H9 (cell line): ENCODE data around the gene DENND6B. TPM values are rescaled to one million over a fixed set of nuclear protein-coding genes. Genes with fewer than 3 reads are reported as not detected.

Source experiments
- DNase-seq: peaks from one replicate; pipeline ENCODE4 v3.0.0-alpha.2; 2017
- H2AFZ ChIP-seq: one replicate; pipeline ENCODE4 v1.6.1; 2013; ENCODE audit warnings: mild to moderate bottlenecking, low read length, control low read depth, moderate library complexity
- H2AK5ac ChIP-seq: 2 replicates; pipeline ENCODE4 v1.6.1; 2013; ENCODE audit warnings: low read length, control low read depth, mixed read lengths; ENCODE audit not compliant: insufficient read length
- H2BK120ac ChIP-seq: one replicate; pipeline ENCODE4 v1.6.1; 2013; ENCODE audit warnings: low read depth, mild to moderate bottlenecking, low read length, control low read depth, inconsistent platforms; ENCODE audit not compliant: poor library complexity, severe bottlenecking
- H2BK12ac ChIP-seq: 2 replicates; pipeline ENCODE4 v1.6.1; 2013; ENCODE audit warnings: low read length, control low read depth, mixed read lengths, low read depth; ENCODE audit not compliant: insufficient read length
- H2BK15ac ChIP-seq: 2 replicates; pipeline ENCODE4 v1.6.1; 2013; ENCODE audit warnings: low read depth, low read length, control low read depth
- H2BK20ac ChIP-seq: one replicate; pipeline ENCODE4 v1.6.1; 2013; ENCODE audit warnings: low read depth, mild to moderate bottlenecking, low read length, control low read depth, inconsistent platforms; ENCODE audit not compliant: poor library complexity, severe bottlenecking
- H2BK5ac ChIP-seq: 2 replicates; pipeline ENCODE4 v1.6.1; 2013; ENCODE audit warnings: low read length, control low read depth, mixed read lengths; ENCODE audit not compliant: insufficient read length
- H3K14ac ChIP-seq: 2 replicates; pipeline ENCODE4 v1.6.1; 2013; ENCODE audit warnings: low read length, control low read depth; ENCODE audit not compliant: insufficient read depth
- H3K18ac ChIP-seq: 2 replicates; pipeline ENCODE4 v1.6.1; 2013; ENCODE audit warnings: low read depth, mild to moderate bottlenecking, mixed read lengths, low read length, control low read depth; ENCODE audit not compliant: insufficient read length
- H3K23ac ChIP-seq: 2 replicates; pipeline ENCODE4 v1.6.1; 2013; ENCODE audit warnings: low read length, control low read depth, mixed read lengths, low read depth; ENCODE audit not compliant: insufficient read length
- H3K23me2 ChIP-seq: 2 replicates; pipeline ENCODE4 v1.6.1; 2013; ENCODE audit warnings: low read depth, mild to moderate bottlenecking, mixed read lengths, low read length, control low read depth; ENCODE audit not compliant: insufficient read length, poor library complexity, severe bottlenecking
- H3K27ac ChIP-seq: 2 replicates; pipeline ENCODE4 v1.5.1; 2013; ENCODE audit warnings: low read length, control low read depth, mixed read lengths, low read depth; ENCODE audit not compliant: insufficient read length
- H3K27me3 ChIP-seq: 2 replicates; pipeline ENCODE4 v1.6.1; 2013; ENCODE audit warnings: low read length, control low read depth, inconsistent platforms; ENCODE audit not compliant: insufficient read depth
- H3K4ac ChIP-seq: 2 replicates; pipeline ENCODE4 v1.6.1; 2013; ENCODE audit warnings: low read depth, mild to moderate bottlenecking, control low read depth, inconsistent platforms, low read length, moderate library complexity
- H3K4me1 ChIP-seq: 2 replicates; pipeline ENCODE4 v1.6.1; 2013; ENCODE audit warnings: low read length, control low read depth, inconsistent platforms; ENCODE audit not compliant: insufficient read depth
- H3K4me2 ChIP-seq: 2 replicates; pipeline ENCODE4 v1.6.1; 2013; ENCODE audit warnings: low read length, control low read depth, mixed read lengths; ENCODE audit not compliant: insufficient read length, insufficient read depth
- H3K56ac ChIP-seq: 2 replicates; pipeline ENCODE4 v1.6.1; 2013; ENCODE audit warnings: low read depth, mild to moderate bottlenecking, mixed read lengths, low read length, control low read depth; ENCODE audit not compliant: insufficient read length
- H3K79me1 ChIP-seq: 2 replicates; pipeline ENCODE4 v1.6.1; 2013; ENCODE audit warnings: low read depth, mild to moderate bottlenecking, moderate library complexity, low read length, control low read depth, inconsistent platforms; ENCODE audit not compliant: insufficient read depth, poor library complexity, severe bottlenecking
- H3K79me2 ChIP-seq: 2 replicates; pipeline ENCODE4 v1.6.1; 2013; ENCODE audit warnings: low read length, control low read depth, inconsistent platforms; ENCODE audit not compliant: insufficient read depth
- H3K9ac ChIP-seq: 2 replicates; pipeline ENCODE4 v1.6.1; 2013; ENCODE audit warnings: low read length, control low read depth, mixed read lengths; ENCODE audit not compliant: insufficient read length; ENCODE audit errors: extremely low read depth
- H3K9me3 ChIP-seq: one replicate; pipeline ENCODE4 v1.6.1; 2013; ENCODE audit warnings: low read depth, low read length, inconsistent platforms; ENCODE audit not compliant: control insufficient read depth
- H3T11ph ChIP-seq: one replicate; pipeline ENCODE4 v1.6.1; 2013; ENCODE audit warnings: mild to moderate bottlenecking, low read length, control low read depth, inconsistent platforms
- H4K20me1 ChIP-seq: one replicate; pipeline ENCODE4 v1.6.1; 2013; ENCODE audit not compliant: control insufficient read depth, insufficient read length, insufficient read depth
- H4K5ac ChIP-seq: 2 replicates; pipeline ENCODE4 v1.6.1; 2013; ENCODE audit warnings: low read depth, mild to moderate bottlenecking, mixed read lengths, low read length, control low read depth; ENCODE audit not compliant: insufficient read length
- H4K8ac ChIP-seq: replicated peaks from 2 replicates; pipeline ENCODE4 v1.6.1; 2013; ENCODE audit warnings: low read length, control low read depth, mixed read lengths, low read depth; ENCODE audit not compliant: insufficient read length
- H4K91ac ChIP-seq: 2 replicates; pipeline ENCODE4 v1.6.1; 2013; ENCODE audit warnings: low read depth, mild to moderate bottlenecking, moderate library complexity, mixed read lengths, low read length, control low read depth; ENCODE audit not compliant: insufficient read length
- H3K27ac Mint-ChIP-seq, 3 experiments: 2 replicates in 2 of 3; 3 replicates in 1 of 3; pipeline ENCODE4 v1.8.0; 2020 to 2021; ENCODE audit warnings: mixed read lengths in 3 of 3, mild to moderate bottlenecking in 1 of 3, moderate library complexity in 1 of 3
- H3K27me3 Mint-ChIP-seq: 2 replicates; pipeline ENCODE4 v1.8.0; 2021; ENCODE audit warnings: low read depth, mild to moderate bottlenecking, moderate library complexity, mixed read lengths
- H3K36me3 Mint-ChIP-seq, 3 experiments: 2 replicates in 2 of 3; 3 replicates in 1 of 3; pipeline ENCODE4 v1.8.0; 2020 to 2021; ENCODE audit warnings: low read depth in 3 of 3, mixed read lengths in 3 of 3; ENCODE audit not compliant: insufficient read depth in 1 of 3
- H3K4me1 Mint-ChIP-seq, 2 experiments: 2 replicates each; pipeline ENCODE4 v1.8.0; 2020; ENCODE audit warnings: mixed read lengths in 2 of 2
- H3K4me3 Mint-ChIP-seq, 2 experiments: 2 replicates in 1 of 2; 3 replicates in 1 of 2; pipeline ENCODE4 v1.8.0; 2020 to 2021; ENCODE audit warnings: mild to moderate bottlenecking in 2 of 2, mixed read lengths in 2 of 2, moderate library complexity in 1 of 2
- H3K9me3 Mint-ChIP-seq, 2 experiments: 2 replicates in 1 of 2; 3 replicates in 1 of 2; pipeline ENCODE4 v1.8.0; 2020; ENCODE audit warnings: mild to moderate bottlenecking in 2 of 2, mixed read lengths in 2 of 2, moderate library complexity in 1 of 2
- WGBS: extraction: QIAGEN DNeasy Blood & Tissue Kit; methylation state at CpG from one replicate; pipeline ENCODE4 v1.1.7; 2013; ENCODE audit warnings: missing lambda C conversion rate, low lambda C conversion rate, mixed read lengths; ENCODE audit not compliant: insufficient read length; ENCODE audit errors: extremely low coverage; 5-methylcytosine and 5-hydroxymethylcytosine counted together
- total RNA-seq: library from RNA; stranded (reverse); gene quantifications from 2 replicates; pipeline ENCODE4 v1.2.1, GENCODE V29; 2021
- TF ChIP-seq, protein P1 (sequence below): fragments of 200-600 bp; sonication (generic); conservative IDR thresholded peaks from 3 replicates; pipeline ENCODE4 v1.8.0; 2021; ENCODE audit warnings: antibody characterized with exemption, mild to moderate bottlenecking

DENND6B gene
- total RNA-seq, 1 experiment from 2014 or later = 1.5 TPM

DNA sequence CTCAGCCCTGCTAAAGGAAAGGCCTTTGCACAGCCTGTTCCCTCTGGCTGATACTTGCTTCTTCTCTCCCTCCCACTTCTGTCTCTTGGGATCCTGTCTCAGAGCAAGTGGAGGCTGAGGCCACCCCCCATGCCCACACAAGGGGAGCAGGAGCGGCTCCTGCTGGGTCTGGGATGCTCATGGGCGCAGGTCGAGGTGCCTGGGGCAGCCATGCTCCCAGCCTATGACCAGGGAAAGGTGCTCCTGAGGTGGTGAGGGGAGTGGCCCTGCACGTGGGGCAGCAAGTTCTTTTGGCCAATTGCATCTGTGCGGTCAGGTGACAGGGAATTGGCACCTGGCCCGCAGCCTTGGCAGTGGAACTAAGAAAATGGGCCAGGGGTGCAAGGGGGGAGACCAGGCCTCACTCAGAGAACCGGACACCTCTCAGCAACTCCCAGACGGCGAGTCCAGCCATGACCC, 58.1 kb downstream of the DENND6B start:
- no peak overlapping the region for H2BK15ac ChIP-seq
- H3K4ac ChIP-seq = no peak overlapping the region
- Mint-ChIP-seq H3K4me1 (peaks cover 2 to 9% of the 10 kb centered on the region in 2 experiments; a peak in 3 of 4 replicates), H3K4me3 (no peak overlapping the region), H3K9me3 (peaks cover 2 to 3% of the 10 kb centered on the region in 2 experiments; a peak in 2 of 5 replicates), H3K27ac (no peak overlapping the region), H3K27me3 (peaks cover 73% of the 10 kb centered on the region), H3K36me3 (peaks cover 0 to 1% (median under 1%) of the 10 kb centered on the region in 3 experiments; a peak in 3 of 7 replicates)
- no CpG with 5 or more reads among the region's 9 CpGs for WGBS
- peaks cover 5% of the 10 kb centered on the region for H3K23me2 ChIP-seq
- H3K27ac ChIP-seq = no peak overlapping the region
- H2AFZ ChIP-seq = no peak overlapping the region
- H2BK120ac ChIP-seq = no peak overlapping the region
- H3K9ac ChIP-seq = no peak overlapping the region
- no peak for DNase-seq
- no peak overlapping the region for H3K18ac ChIP-seq
- H3K79me2 ChIP-seq = no peaks in the 10 kb centered on the region
- no peak overlapping the region for H2BK5ac ChIP-seq
- H3T11ph ChIP-seq = no peak overlapping the region
- no peaks in the 10 kb centered on the region for H3K9me3 ChIP-seq
- H4K8ac ChIP-seq = no peak overlapping the region
- H4K91ac ChIP-seq = no peak overlapping the region
- no peak overlapping the region for H3K23ac ChIP-seq
- no peak overlapping the region for H3K4me2 ChIP-seq
- H4K20me1 ChIP-seq = no peaks in the 10 kb centered on the region
- H2AK5ac ChIP-seq = no peak overlapping the region
- no peak overlapping the region for H2BK20ac ChIP-seq
- no peaks in the 10 kb centered on the region for H3K4me1 ChIP-seq
- no peak overlapping the region for H3K56ac ChIP-seq
- peaks cover 15% of the 10 kb centered on the region; the same call in 1 of the 2 replicates for H3K27me3 ChIP-seq
- no peak overlapping the region for H2BK12ac ChIP-seq
- H4K5ac ChIP-seq = no peak overlapping the region
- no peaks in the 10 kb centered on the region for H3K79me1 ChIP-seq
- TF ChIP-seq, protein P1, sequence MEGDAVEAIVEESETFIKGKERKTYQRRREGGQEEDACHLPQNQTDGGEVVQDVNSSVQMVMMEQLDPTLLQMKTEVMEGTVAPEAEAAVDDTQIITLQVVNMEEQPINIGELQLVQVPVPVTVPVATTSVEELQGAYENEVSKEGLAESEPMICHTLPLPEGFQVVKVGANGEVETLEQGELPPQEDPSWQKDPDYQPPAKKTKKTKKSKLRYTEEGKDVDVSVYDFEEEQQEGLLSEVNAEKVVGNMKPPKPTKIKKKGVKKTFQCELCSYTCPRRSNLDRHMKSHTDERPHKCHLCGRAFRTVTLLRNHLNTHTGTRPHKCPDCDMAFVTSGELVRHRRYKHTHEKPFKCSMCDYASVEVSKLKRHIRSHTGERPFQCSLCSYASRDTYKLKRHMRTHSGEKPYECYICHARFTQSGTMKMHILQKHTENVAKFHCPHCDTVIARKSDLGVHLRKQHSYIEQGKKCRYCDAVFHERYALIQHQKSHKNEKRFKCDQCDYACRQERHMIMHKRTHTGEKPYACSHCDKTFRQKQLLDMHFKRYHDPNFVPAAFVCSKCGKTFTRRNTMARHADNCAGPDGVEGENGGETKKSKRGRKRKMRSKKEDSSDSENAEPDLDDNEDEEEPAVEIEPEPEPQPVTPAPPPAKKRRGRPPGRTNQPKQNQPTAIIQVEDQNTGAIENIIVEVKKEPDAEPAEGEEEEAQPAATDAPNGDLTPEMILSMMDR = no peak
- no peak overlapping the region for H3K14ac ChIP-seq
